HepG2 (cell line): ENCODE measurements around the gene DDX1. TPM values are rescaled to one million over a fixed set of nuclear protein-coding genes. Genes with fewer than 3 reads are reported as not detected.

Experiments
- ATF2 ChIP-seq: sonication (generic); formaldehyde crosslinking; IDR thresholded peaks from 2 replicates; pipeline ENCODE4 v1.4.0; 2020; ENCODE audit warnings: missing genetic modification reagents
- CBX2 ChIP-seq, 2 experiments: fragments of 200-600 bp in 1 of 2; sonication (generic); formaldehyde crosslinking in 1 of 2; IDR thresholded peaks; 2 replicates each; pipeline versions ENCODE4 v1.7.0 to v1.8.1; 2018 to 2022; ENCODE audit warnings: low read depth in 2 of 2, low read length in 1 of 2, mild to moderate bottlenecking in 1 of 2, missing genetic modification reagents in 1 of 2
- EHMT2 ChIP-seq: fragments of 200-600 bp; sonication (generic); IDR thresholded peaks from 2 replicates; pipeline ENCODE4 v1.7.0; 2017; ENCODE audit warnings: antibody characterized with exemption, low read depth, low read length, borderline replicate concordance
- EZH2 ChIP-seq: conservative IDR thresholded peaks from 2 replicates; pipeline ENCODE4 v1.6.1; 2012; ENCODE audit warnings: mild to moderate bottlenecking, low read depth, low read length, moderate library complexity
- MEIS1 ChIP-seq: sonication (generic); formaldehyde crosslinking; IDR thresholded peaks from 2 replicates; pipeline ENCODE4 v1.9.0; 2021; ENCODE audit warnings: mild to moderate bottlenecking, missing genetic modification reagents, moderate library complexity, borderline replicate concordance
- NFYC ChIP-seq: IDR thresholded peaks from 2 replicates; pipeline ENCODE4 v1.6.1; 2016; ENCODE audit warnings: missing genetic modification reagents, missing compliant biosample characterization
- NR1H2 ChIP-seq: sonication (generic); formaldehyde crosslinking; IDR thresholded peaks from 2 replicates; pipeline ENCODE4 v1.8.1; 2022; ENCODE audit warnings: low read depth, missing genetic modification reagents, borderline replicate concordance
- PAX8 ChIP-seq: sonication (generic); formaldehyde crosslinking; IDR thresholded peaks from 2 replicates; pipeline ENCODE4 v1.8.0; 2022; ENCODE audit warnings: mild to moderate bottlenecking, missing genetic modification reagents, borderline replicate concordance
- ZNF143 ChIP-seq: sonication (generic); formaldehyde crosslinking; IDR thresholded peaks from 2 replicates; pipeline ENCODE4 v1.4.0; 2020; ENCODE audit warnings: missing genetic modification reagents
- ZNF225 ChIP-seq: sonication (generic); formaldehyde crosslinking; IDR thresholded peaks from 2 replicates; pipeline ENCODE4 v1.4.0; 2020; ENCODE audit warnings: mild to moderate bottlenecking, missing genetic modification reagents
- polyA plus RNA-seq, 8 experiments: library from polyadenylated mRNA; depleted of rRNA in 3 of 8; stranded (reverse) in 7 of 8; unstranded in 1 of 8; fragments of >200 nt; fragmentation: Illumina TruSeq in 4 of 8; extraction: Trizol in 4 of 8; gene quantifications; 2 replicates each; pipeline versions ENCODE4 v1.2.1 to v1.2.3, GENCODE V29; 2011 to 2016; ENCODE audit warnings: low read depth in 4 of 8, missing spikeins in 1 of 8, mixed read lengths in 1 of 8; ENCODE audit not compliant: insufficient read depth in 1 of 8
- total RNA-seq, 5 experiments: library from RNA; depleted of rRNA; stranded (reverse); fragments of >200 nt; fragmentation: Illumina TruSeq; extraction: Trizol; gene quantifications; 2 replicates each; pipeline ENCODE4 v1.2.3, GENCODE V29; 2016; ENCODE audit warnings: low read depth in 1 of 5
- TF ChIP-seq, protein P1 (sequence below): sonication (generic); formaldehyde crosslinking; IDR thresholded peaks from 2 replicates; pipeline ENCODE4 v1.9.0; 2021; ENCODE audit warnings: mild to moderate bottlenecking, missing genetic modification reagents
- TF ChIP-seq, protein P2 (sequence below), 2 experiments: sonication (generic) in 1 of 2; formaldehyde crosslinking in 1 of 2; IDR thresholded peaks; 2 replicates each; pipeline versions ENCODE4 v1.6.1 to v1.9.0; 2014 to 2022; ENCODE audit warnings: antibody characterized with exemption in 1 of 2, borderline replicate concordance in 1 of 2, inconsistent platforms in 1 of 2, low read depth in 1 of 2, missing genetic modification reagents in 1 of 2

The DDX1 gene
- total and polyA plus RNA-seq, 2 of the 13 experiments (the other 11 are each of a cell fraction or from before 2014, with no cell fraction given), result 81.6 to 130 TPM

GRCh38 chr2:15560988-15561573 is 30.6 kb upstream of the DDX1 start, which contains the start of gene NBAS (continued):
- peak; percentile 52; the same call in 1 of the 2 replicates for TF ChIP-seq ATF2 (CRISPR knock-in tag)
- 0 out of 2 replicates have a peak, but pooled peaks have one; percentile 33 for TF ChIP-seq ZNF225 (CRISPR knock-in tag)
- TF ChIP-seq EZH2, result no peak
- 0 out of 2 replicates have a peak, but pooled peaks have one; percentile 48 for TF ChIP-seq PAX8 (CRISPR knock-in tag)
- TF ChIP-seq CBX2 (IDR thresholded peaks at IDR 0.05; ENCODE audit: low read depth, low read length), result no peak
- TF ChIP-seq CBX2 (CRISPR knock-in tag; IDR thresholded peaks at IDR 0.05; ENCODE audit: low read depth), result no peak
- TF ChIP-seq, protein P1, sequence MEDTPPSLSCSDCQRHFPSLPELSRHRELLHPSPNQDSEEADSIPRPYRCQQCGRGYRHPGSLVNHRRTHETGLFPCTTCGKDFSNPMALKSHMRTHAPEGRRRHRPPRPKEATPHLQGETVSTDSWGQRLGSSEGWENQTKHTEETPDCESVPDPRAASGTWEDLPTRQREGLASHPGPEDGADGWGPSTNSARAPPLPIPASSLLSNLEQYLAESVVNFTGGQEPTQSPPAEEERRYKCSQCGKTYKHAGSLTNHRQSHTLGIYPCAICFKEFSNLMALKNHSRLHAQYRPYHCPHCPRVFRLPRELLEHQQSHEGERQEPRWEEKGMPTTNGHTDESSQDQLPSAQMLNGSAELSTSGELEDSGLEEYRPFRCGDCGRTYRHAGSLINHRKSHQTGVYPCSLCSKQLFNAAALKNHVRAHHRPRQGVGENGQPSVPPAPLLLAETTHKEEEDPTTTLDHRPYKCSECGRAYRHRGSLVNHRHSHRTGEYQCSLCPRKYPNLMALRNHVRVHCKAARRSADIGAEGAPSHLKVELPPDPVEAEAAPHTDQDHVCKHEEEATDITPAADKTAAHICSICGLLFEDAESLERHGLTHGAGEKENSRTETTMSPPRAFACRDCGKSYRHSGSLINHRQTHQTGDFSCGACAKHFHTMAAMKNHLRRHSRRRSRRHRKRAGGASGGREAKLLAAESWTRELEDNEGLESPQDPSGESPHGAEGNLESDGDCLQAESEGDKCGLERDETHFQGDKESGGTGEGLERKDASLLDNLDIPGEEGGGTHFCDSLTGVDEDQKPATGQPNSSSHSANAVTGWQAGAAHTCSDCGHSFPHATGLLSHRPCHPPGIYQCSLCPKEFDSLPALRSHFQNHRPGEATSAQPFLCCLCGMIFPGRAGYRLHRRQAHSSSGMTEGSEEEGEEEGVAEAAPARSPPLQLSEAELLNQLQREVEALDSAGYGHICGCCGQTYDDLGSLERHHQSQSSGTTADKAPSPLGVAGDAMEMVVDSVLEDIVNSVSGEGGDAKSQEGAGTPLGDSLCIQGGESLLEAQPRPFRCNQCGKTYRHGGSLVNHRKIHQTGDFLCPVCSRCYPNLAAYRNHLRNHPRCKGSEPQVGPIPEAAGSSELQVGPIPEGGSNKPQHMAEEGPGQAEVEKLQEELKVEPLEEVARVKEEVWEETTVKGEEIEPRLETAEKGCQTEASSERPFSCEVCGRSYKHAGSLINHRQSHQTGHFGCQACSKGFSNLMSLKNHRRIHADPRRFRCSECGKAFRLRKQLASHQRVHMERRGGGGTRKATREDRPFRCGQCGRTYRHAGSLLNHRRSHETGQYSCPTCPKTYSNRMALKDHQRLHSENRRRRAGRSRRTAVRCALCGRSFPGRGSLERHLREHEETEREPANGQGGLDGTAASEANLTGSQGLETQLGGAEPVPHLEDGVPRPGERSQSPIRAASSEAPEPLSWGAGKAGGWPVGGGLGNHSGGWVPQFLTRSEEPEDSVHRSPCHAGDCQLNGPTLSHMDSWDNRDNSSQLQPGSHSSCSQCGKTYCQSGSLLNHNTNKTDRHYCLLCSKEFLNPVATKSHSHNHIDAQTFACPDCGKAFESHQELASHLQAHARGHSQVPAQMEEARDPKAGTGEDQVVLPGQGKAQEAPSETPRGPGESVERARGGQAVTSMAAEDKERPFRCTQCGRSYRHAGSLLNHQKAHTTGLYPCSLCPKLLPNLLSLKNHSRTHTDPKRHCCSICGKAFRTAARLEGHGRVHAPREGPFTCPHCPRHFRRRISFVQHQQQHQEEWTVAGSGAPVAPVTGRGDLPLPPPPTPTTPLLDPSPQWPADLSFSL (CRISPR knock-in tag), result no peak
- no peak for TF ChIP-seq NR1H2 (CRISPR knock-in tag)
- TF ChIP-seq, protein P2, sequence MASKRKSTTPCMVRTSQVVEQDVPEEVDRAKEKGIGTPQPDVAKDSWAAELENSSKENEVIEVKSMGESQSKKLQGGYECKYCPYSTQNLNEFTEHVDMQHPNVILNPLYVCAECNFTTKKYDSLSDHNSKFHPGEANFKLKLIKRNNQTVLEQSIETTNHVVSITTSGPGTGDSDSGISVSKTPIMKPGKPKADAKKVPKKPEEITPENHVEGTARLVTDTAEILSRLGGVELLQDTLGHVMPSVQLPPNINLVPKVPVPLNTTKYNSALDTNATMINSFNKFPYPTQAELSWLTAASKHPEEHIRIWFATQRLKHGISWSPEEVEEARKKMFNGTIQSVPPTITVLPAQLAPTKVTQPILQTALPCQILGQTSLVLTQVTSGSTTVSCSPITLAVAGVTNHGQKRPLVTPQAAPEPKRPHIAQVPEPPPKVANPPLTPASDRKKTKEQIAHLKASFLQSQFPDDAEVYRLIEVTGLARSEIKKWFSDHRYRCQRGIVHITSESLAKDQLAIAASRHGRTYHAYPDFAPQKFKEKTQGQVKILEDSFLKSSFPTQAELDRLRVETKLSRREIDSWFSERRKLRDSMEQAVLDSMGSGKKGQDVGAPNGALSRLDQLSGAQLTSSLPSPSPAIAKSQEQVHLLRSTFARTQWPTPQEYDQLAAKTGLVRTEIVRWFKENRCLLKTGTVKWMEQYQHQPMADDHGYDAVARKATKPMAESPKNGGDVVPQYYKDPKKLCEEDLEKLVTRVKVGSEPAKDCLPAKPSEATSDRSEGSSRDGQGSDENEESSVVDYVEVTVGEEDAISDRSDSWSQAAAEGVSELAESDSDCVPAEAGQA (IDR thresholded peaks at IDR 0.05; ENCODE audit: low read depth), result peak; percentile 79; the same call in 1 of the 2 replicates
- TF ChIP-seq, protein P2 (CRISPR knock-in tag; IDR thresholded peaks at IDR 0.05; ENCODE audit: borderline replicate concordance), result no peak
- TF ChIP-seq ZNF143 (CRISPR knock-in tag), result no peak
- TF ChIP-seq NFYC (CRISPR knock-in tag), result no peak
- TF ChIP-seq MEIS1, result peak; percentile 45; the same call in 1 of the 2 replicates
- TF ChIP-seq EHMT2, result no peak
